ENCODE measurements around the gene GNB1.
"Not testable (repeated sequence)": the region's sequence is repeated elsewhere in the genome, so short reads cannot be mapped to it uniquely, and the experiment has no call there.

The GNB1 gene

GRCh38 chr1:1752636-1753606, 138.0 kb downstream of the GNB1 start:
- H3K9ac ChIP-seq (ENCODE audit: low read depth, low read length): no peak overlapping the region
- peaks cover 49% of the 10 kb centered on the region for H3K36me3 ChIP-seq (ENCODE audit: insufficient read depth, low read length)
- H3K27me3 ChIP-seq (ENCODE audit: insufficient read depth, low read length, poor library complexity): no peaks in the 10 kb centered on the region
- TF ChIP-seq CTCF (IDR thresholded peaks at IDR 0.05; ENCODE audit: borderline replicate concordance, extremely low read depth, low read length, poor library complexity, severe bottlenecking) (no peak), EZH2 (IDR thresholded peaks at IDR 0.05; ENCODE audit: borderline replicate concordance, low read depth, low read length, severe bottlenecking) (no peak)
- H3K27ac ChIP-seq (ENCODE audit: low read length): no peak overlapping the region
- no peak overlapping the region for H2AFZ ChIP-seq (ENCODE audit: low read depth, low read length)
- DNase-seq (no peak), ATAC-seq (ENCODE audit: insufficient read depth, low read depth) (no peak)
- H3K4me2 ChIP-seq (ENCODE audit: insufficient read depth, low read length): no peak overlapping the region
- H3K9me3 ChIP-seq (ENCODE audit: insufficient read depth, low read length, severe bottlenecking): no peaks in the 10 kb centered on the region
- H3K4me1 ChIP-seq (ENCODE audit: insufficient read depth, low read length): no peaks in the 10 kb centered on the region
- no peaks in the 10 kb centered on the region for H3K79me2 ChIP-seq (ENCODE audit: insufficient read depth, low read length)
- no peak overlapping the region for H3K4me3 ChIP-seq (ENCODE audit: low read depth in 1 of 2, low read length in 2 of 2)
- H4K20me1 ChIP-seq (ENCODE audit: insufficient read depth, low read length): peaks cover 12% of the 10 kb centered on the region

GRCh38 chr1:1752190-1752589, 138.7 kb downstream of the GNB1 start:
- no peaks in the 10 kb centered on the region for H3K9me3 ChIP-seq (ENCODE audit: insufficient read depth, low read length, severe bottlenecking)

GRCh38 chr1:1749941-1750340, 140.9 kb downstream of the GNB1 start:
- H3K4me2 ChIP-seq (ENCODE audit: insufficient read depth, low read length); H4K20me1 ChIP-seq (ENCODE audit: insufficient read depth, low read length); H3K27ac ChIP-seq (ENCODE audit: low read length); H2AFZ ChIP-seq (ENCODE audit: low read depth, low read length); ATAC-seq (ENCODE audit: insufficient read depth, low read depth); DNase-seq; H3K9me3 ChIP-seq (ENCODE audit: insufficient read depth, low read length, severe bottlenecking); H3K9ac ChIP-seq (ENCODE audit: low read depth, low read length); H3K79me2 ChIP-seq (ENCODE audit: insufficient read depth, low read length); H3K4me1 ChIP-seq (ENCODE audit: insufficient read depth, low read length); H3K27me3 ChIP-seq (ENCODE audit: insufficient read depth, low read length, poor library complexity); H3K4me3 ChIP-seq (ENCODE audit: low read depth in 1 of 2, low read length in 2 of 2): not testable (repeated sequence)
- peaks cover 25% of the 10 kb centered on the region for H3K36me3 ChIP-seq (ENCODE audit: insufficient read depth, low read length)

More at GRCh38 chr1:1752190-1752589, 138.7 kb downstream of the GNB1 start:
- Histone ChIP-seq H3K36me3 (ENCODE audit: insufficient read depth, low read length) (peaks cover 45% of the 10 kb centered on the region), H4K20me1 (ENCODE audit: insufficient read depth, low read length) (0 out of 2 replicates have a peak, but pooled peaks cover 5% of the 10 kb centered on the region), H3K4me3 (ENCODE audit: low read depth in 1 of 2, low read length in 2 of 2) (no peak overlapping the region), H3K4me2 (ENCODE audit: insufficient read depth, low read length) (no peak overlapping the region), H3K27me3 (ENCODE audit: insufficient read depth, low read length, poor library complexity) (no peaks in the 10 kb centered on the region), H2AFZ (ENCODE audit: low read depth, low read length) (no peak overlapping the region), H3K9ac (ENCODE audit: low read depth, low read length) (no peak overlapping the region), H3K27ac (ENCODE audit: low read length) (no peak overlapping the region), H3K79me2 (ENCODE audit: insufficient read depth, low read length) (no peaks in the 10 kb centered on the region), H3K4me1 (ENCODE audit: insufficient read depth, low read length) (no peaks in the 10 kb centered on the region)
- ATAC-seq (ENCODE audit: insufficient read depth, low read depth) (no peak), DNase-seq (no peak)
- TF ChIP-seq CTCF (IDR thresholded peaks at IDR 0.05; ENCODE audit: borderline replicate concordance, extremely low read depth, low read length, poor library complexity, severe bottlenecking): no peak

GRCh38 chr1:1748686-1749321, 142.1 kb downstream of the GNB1 start:
- Histone ChIP-seq H3K9me3 (ENCODE audit: insufficient read depth, low read length, severe bottlenecking) (no peaks in the 10 kb centered on the region), H3K36me3 (ENCODE audit: insufficient read depth, low read length) (peaks cover 15% of the 10 kb centered on the region), H3K79me2 (ENCODE audit: insufficient read depth, low read length) (no peaks in the 10 kb centered on the region), H4K20me1 (ENCODE audit: insufficient read depth, low read length) (no peaks in the 10 kb centered on the region), H2AFZ (ENCODE audit: low read depth, low read length) (no peak overlapping the region), H3K9ac (ENCODE audit: low read depth, low read length) (no peak overlapping the region), H3K4me3 (ENCODE audit: low read depth in 1 of 2, low read length in 2 of 2) (no peak overlapping the region), H3K4me2 (ENCODE audit: insufficient read depth, low read length) (no peak overlapping the region), H3K27ac (ENCODE audit: low read length) (no peak overlapping the region), H3K4me1 (ENCODE audit: insufficient read depth, low read length) (no peaks in the 10 kb centered on the region), H3K27me3 (ENCODE audit: insufficient read depth, low read length, poor library complexity) (no peaks in the 10 kb centered on the region)
- DNase-seq (no peak), ATAC-seq (ENCODE audit: insufficient read depth, low read depth) (no peak)
- no peak for TF ChIP-seq CTCF (IDR thresholded peaks at IDR 0.05; ENCODE audit: borderline replicate concordance, extremely low read depth, low read length, poor library complexity, severe bottlenecking)
- no peak for TF ChIP-seq EZH2 (IDR thresholded peaks at IDR 0.05; ENCODE audit: borderline replicate concordance, low read depth, low read length, severe bottlenecking)

GRCh38 chr1:1746566-1746909, 144.3 kb downstream of the GNB1 start:
- not testable (repeated sequence) for H3K36me3 ChIP-seq (ENCODE audit: insufficient read depth, low read length); H4K20me1 ChIP-seq (ENCODE audit: insufficient read depth, low read length); H3K27me3 ChIP-seq (ENCODE audit: insufficient read depth, low read length, poor library complexity); H2AFZ ChIP-seq (ENCODE audit: low read depth, low read length); DNase-seq; H3K4me1 ChIP-seq (ENCODE audit: insufficient read depth, low read length); H3K4me2 ChIP-seq (ENCODE audit: insufficient read depth, low read length); H3K4me3 ChIP-seq (ENCODE audit: low read depth in 1 of 2, low read length in 2 of 2); H3K9me3 ChIP-seq (ENCODE audit: insufficient read depth, low read length, severe bottlenecking)
- Histone ChIP-seq H3K79me2 (ENCODE audit: insufficient read depth, low read length) (peaks cover 10% of the 10 kb centered on the region; the same call in 1 of the 2 replicates), H3K27ac (ENCODE audit: low read length) (peak overlapping the region; percentile 59; the same call in 1 of the 2 replicates), H3K9ac (ENCODE audit: low read depth, low read length) (peak overlapping the region; percentile 62; the same call in 1 of the 2 replicates)
- ATAC-seq (ENCODE audit: insufficient read depth, low read depth): peak; percentile 86

Data from DND-41 (cell line).